Parathyroid adenoma (tissue), 2 donors: ENCODE measurements around the gene HSPBAP1.

Experiments
- H2AFZ ChIP-seq: fragments of 300-600 bp; sonication (generic); one replicate; pipeline ENCODE4 v1.7.0; 2017; ENCODE audit warnings: antibody characterized with exemption, mild to moderate bottlenecking
- H3K27ac ChIP-seq: fragments of 300-600 bp; sonication (generic); one replicate; pipeline ENCODE4 v1.7.0; 2017
- H3K27me3 ChIP-seq: fragments of 300-600 bp; sonication (generic); one replicate; pipeline ENCODE4 v1.7.0; 2017; ENCODE audit warnings: low read length; ENCODE audit not compliant: control insufficient read depth, insufficient read depth
- H3K36me3 ChIP-seq: fragments of 300-600 bp; sonication (generic); one replicate; pipeline ENCODE4 v1.7.0; 2017; ENCODE audit warnings: low read length; ENCODE audit not compliant: control insufficient read depth, insufficient read depth
- H3K4me1 ChIP-seq: fragments of 300-600 bp; sonication (generic); one replicate; pipeline ENCODE4 v1.7.0; 2017; ENCODE audit warnings: control low read depth
- H3K4me2 ChIP-seq: fragments of 300-600 bp; sonication (generic); one replicate; pipeline ENCODE4 v1.7.0; 2017; ENCODE audit warnings: low read length
- H3K4me3 ChIP-seq: fragments of 300-600 bp; sonication (generic); one replicate; pipeline ENCODE4 v1.7.0; 2017; ENCODE audit warnings: low read depth, low read length
- H3K79me2 ChIP-seq: fragments of 300-600 bp; sonication (generic); one replicate; pipeline ENCODE4 v1.7.0; 2017; ENCODE audit warnings: control low read depth
- H3K9ac ChIP-seq: fragments of 300-600 bp; sonication (generic); one replicate; pipeline ENCODE4 v1.7.0; 2017; ENCODE audit warnings: mild to moderate bottlenecking
- H3K9me3 ChIP-seq: fragments of 300-600 bp; sonication (generic); one replicate; pipeline ENCODE4 v1.7.0; 2017; ENCODE audit warnings: low read length; ENCODE audit not compliant: control insufficient read depth
- TF ChIP-seq, protein P1 (sequence below): fragments of 300-600 bp; sonication (generic); IDR thresholded peaks from one replicate; pipeline ENCODE4 v1.7.0; 2017; ENCODE audit warnings: antibody characterized with exemption, mild to moderate bottlenecking
- donor health status: primary hyperparathyroidism.

Gene HSPBAP1

DNA sequence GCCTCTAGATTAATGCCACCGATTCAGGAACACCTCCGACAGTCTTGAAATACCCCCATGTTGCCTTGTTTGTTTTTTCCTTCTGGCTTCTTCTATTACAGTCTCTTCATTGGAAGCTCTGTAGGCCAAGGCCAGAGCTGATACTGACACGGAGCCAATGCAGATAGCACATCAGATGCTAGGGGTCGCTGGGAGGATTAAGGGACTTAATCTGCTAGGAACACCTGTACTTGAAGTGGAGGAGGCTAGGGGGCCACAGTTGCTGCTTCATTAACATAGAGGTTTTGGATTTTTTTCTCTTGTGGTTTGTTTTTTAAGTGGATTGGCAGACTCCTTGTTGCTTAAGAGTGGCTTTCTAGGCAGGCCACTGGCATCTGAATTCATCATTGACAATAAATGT, 63.4 kb downstream of the HSPBAP1 start:
- H3K27ac ChIP-seq, result no peak overlapping the region
- H3K9ac ChIP-seq, result no peak overlapping the region
- no peaks in the 10 kb centered on the region for H3K4me1 ChIP-seq
- TF ChIP-seq, protein P1, sequence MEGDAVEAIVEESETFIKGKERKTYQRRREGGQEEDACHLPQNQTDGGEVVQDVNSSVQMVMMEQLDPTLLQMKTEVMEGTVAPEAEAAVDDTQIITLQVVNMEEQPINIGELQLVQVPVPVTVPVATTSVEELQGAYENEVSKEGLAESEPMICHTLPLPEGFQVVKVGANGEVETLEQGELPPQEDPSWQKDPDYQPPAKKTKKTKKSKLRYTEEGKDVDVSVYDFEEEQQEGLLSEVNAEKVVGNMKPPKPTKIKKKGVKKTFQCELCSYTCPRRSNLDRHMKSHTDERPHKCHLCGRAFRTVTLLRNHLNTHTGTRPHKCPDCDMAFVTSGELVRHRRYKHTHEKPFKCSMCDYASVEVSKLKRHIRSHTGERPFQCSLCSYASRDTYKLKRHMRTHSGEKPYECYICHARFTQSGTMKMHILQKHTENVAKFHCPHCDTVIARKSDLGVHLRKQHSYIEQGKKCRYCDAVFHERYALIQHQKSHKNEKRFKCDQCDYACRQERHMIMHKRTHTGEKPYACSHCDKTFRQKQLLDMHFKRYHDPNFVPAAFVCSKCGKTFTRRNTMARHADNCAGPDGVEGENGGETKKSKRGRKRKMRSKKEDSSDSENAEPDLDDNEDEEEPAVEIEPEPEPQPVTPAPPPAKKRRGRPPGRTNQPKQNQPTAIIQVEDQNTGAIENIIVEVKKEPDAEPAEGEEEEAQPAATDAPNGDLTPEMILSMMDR, result no peak
- no peaks in the 10 kb centered on the region for H3K9me3 ChIP-seq
- no peak overlapping the region for H3K4me3 ChIP-seq
- no peak overlapping the region for H3K4me2 ChIP-seq
- H3K27me3 ChIP-seq, result no peaks in the 10 kb centered on the region
- H3K36me3 ChIP-seq, result no peaks in the 10 kb centered on the region
- H2AFZ ChIP-seq, result no peak overlapping the region
- H3K79me2 ChIP-seq, result no peaks in the 10 kb centered on the region

DNA sequence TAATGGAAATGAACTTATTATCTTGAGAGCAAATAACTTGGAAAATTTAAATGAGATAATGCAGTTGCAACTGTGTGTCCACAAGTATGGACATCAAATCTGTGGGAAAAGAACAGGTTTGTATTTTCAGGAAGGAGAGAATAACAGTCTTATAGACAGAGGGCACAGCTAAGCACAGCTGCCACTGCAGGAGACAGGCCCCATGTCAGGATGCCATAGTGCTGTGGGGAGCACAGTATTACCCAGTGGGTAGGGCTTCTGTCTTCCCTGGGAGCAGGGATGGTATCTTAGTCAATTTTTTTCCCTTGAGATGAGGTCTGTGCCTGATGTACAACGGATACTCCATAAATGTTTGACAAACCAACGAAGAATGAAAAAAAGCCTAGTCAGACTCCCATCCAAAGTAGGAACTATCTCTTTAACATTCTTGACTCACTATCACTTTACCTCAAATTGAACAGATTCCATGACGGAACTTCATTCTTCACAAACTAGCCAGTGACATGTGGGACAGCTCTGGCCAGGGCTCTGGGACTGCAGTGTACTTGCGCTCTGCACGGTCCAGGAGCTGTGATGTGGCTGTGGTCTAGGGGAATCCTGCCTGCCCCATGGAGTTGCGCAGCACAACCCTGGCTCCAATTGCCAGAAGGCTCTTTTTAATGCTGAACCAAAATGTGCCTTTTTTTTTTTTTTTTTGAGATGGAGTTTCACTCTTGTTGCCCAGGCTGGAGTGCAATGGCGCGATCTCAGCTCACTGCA, 64.7 kb downstream of the HSPBAP1 start:
- H3K27me3 ChIP-seq, result no peaks in the 10 kb centered on the region
- no peaks in the 10 kb centered on the region for H3K79me2 ChIP-seq
- no peak overlapping the region for H2AFZ ChIP-seq
- no peaks in the 10 kb centered on the region for H3K36me3 ChIP-seq
- no peak overlapping the region for H3K9ac ChIP-seq
- no peak overlapping the region for H3K4me2 ChIP-seq
- TF ChIP-seq, protein P1, result no peak
- H3K4me3 ChIP-seq, result no peak overlapping the region
- H3K27ac ChIP-seq, result no peak overlapping the region
- H3K4me1 ChIP-seq, result no peaks in the 10 kb centered on the region
- no peaks in the 10 kb centered on the region for H3K9me3 ChIP-seq

DNA sequence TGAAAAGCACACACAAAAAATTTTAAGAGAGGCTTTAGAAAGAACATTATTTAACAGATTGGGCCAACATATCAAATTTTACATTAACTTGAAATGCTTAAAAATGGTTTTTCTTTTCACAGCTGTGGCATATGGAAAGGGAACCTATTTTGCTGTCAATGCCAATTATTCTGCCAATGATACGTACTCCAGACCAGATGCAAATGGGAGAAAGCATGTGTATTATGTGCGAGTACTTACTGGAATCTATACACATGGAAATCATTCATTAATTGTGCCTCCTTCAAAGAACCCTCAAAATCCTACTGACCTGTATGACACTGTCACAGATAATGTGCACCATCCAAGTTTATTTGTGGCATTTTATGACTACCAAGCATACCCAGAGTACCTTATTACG, 65.4 kb downstream of the HSPBAP1 start:
- H3K79me2 ChIP-seq, result no peaks in the 10 kb centered on the region
- H3K4me2 ChIP-seq, result no peak overlapping the region
- no peaks in the 10 kb centered on the region for H3K9me3 ChIP-seq
- TF ChIP-seq, protein P1, result no peak
- H3K4me3 ChIP-seq, result no peak overlapping the region
- no peaks in the 10 kb centered on the region for H3K27me3 ChIP-seq
- no peaks in the 10 kb centered on the region for H3K4me1 ChIP-seq
- H3K9ac ChIP-seq, result no peak overlapping the region
- no peak overlapping the region for H3K27ac ChIP-seq
- H3K36me3 ChIP-seq, result no peaks in the 10 kb centered on the region
- no peak overlapping the region for H2AFZ ChIP-seq

DNA sequence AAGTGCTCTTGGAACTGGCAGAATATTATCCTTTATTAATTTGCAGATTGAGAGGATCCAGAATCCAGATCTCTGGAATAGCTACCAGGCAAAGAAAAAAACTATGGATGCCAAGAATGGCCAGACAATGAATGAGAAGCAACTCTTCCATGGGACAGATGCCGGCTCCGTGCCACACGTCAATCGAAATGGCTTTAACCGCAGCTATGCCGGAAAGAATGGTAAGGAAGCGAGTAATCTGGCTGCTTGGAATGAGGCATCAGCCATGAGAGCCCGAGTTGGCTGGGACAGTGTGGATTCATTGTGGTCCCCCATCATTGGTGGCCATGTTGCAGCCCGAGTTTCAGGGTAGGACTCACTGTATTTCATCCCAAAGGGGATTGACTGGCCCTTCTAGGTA, 65.9 kb downstream of the HSPBAP1 start:
- TF ChIP-seq, protein P1, result no peak
- Histone ChIP-seq H3K27ac (no peak overlapping the region), H3K36me3 (no peaks in the 10 kb centered on the region), H2AFZ (no peak overlapping the region), H3K9ac (no peak overlapping the region), H3K79me2 (no peaks in the 10 kb centered on the region), H3K4me2 (no peak overlapping the region), H3K9me3 (no peaks in the 10 kb centered on the region), H3K27me3 (no peaks in the 10 kb centered on the region), H3K4me3 (no peak overlapping the region), H3K4me1 (no peaks in the 10 kb centered on the region)

DNA sequence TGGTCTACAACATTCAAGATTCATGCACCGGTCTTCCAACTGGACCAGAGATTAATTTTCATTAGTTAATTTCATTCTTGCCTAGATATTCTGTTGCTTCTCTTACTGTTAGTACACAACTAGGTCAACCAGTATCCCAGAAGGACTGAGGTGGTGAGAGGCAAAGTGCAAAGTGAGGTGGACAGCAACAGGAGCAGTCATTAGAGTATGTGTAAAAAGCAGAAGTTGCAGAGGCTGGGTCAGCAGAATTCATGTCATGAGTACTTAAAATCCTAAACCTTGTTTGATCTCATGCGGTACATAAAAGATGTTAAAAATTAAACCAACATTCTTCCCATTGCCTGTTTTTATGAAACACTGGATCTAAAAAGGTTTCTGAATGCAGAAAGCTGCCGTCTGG, 66.3 kb downstream of the HSPBAP1 start:
- H3K27ac ChIP-seq, result no peak overlapping the region
- TF ChIP-seq, protein P1, result no peak

More for the DNA sequence above, 66.3 kb downstream of the HSPBAP1 start:
- Histone ChIP-seq H3K9me3 (no peaks in the 10 kb centered on the region), H3K9ac (no peak overlapping the region), H3K4me1 (no peaks in the 10 kb centered on the region), H3K36me3 (no peaks in the 10 kb centered on the region), H2AFZ (no peak overlapping the region), H3K79me2 (no peaks in the 10 kb centered on the region), H3K4me2 (no peak overlapping the region), H3K4me3 (no peak overlapping the region), H3K27me3 (no peaks in the 10 kb centered on the region)
